Measurements from ENCODE around the gene C19orf47. TPM values are rescaled to one million over a fixed set of nuclear protein-coding genes. Genes with fewer than 3 reads are reported as not detected.

Gene C19orf47
- polyA plus RNA-seq, 1 donor, result 8.7 TPM

- Histone ChIP-seq H3K27ac (ENCODE audit: low read length) (no peak overlapping the region), H3K4me1 (ENCODE audit: control insufficient read depth, insufficient read depth, low read length) (no peaks in the 10 kb centered on the region), H3K36me3 (ENCODE audit: control insufficient read depth, insufficient read depth, low read length) (no peaks in the 10 kb centered on the region), H3K4me3 (ENCODE audit: low read length) (no peak overlapping the region), H3K9me3 (ENCODE audit: control insufficient read depth, low read depth, low read length) (no peaks in the 10 kb centered on the region), H3K27me3 (ENCODE audit: control insufficient read depth, insufficient read depth, low read length) (no peaks in the 10 kb centered on the region)
- no peak for DNase-seq
- no CpG with 5 or more reads among the region's 2 CpGs for WGBS (ENCODE audit: insufficient coverage, low lambda C conversion rate)
These were observed 44.4 kb downstream of the C19orf47 start for GRCh38 chr19:40303765-40304164.

GRCh38 chr19:40302224-40303011, 45.8 kb downstream of the C19orf47 start:
- H3K4me3 ChIP-seq (ENCODE audit: low read length), result no peak overlapping the region
- no peaks in the 10 kb centered on the region for H3K36me3 ChIP-seq (ENCODE audit: control insufficient read depth, insufficient read depth, low read length)
- H3K27me3 ChIP-seq (ENCODE audit: control insufficient read depth, insufficient read depth, low read length), result no peaks in the 10 kb centered on the region
- no peak for DNase-seq
- H3K27ac ChIP-seq (ENCODE audit: low read length), result no peak overlapping the region
- WGBS (ENCODE audit: insufficient coverage, low lambda C conversion rate), result no CpG with 5 or more reads among the region's 6 CpGs
- no peaks in the 10 kb centered on the region for H3K4me1 ChIP-seq (ENCODE audit: control insufficient read depth, insufficient read depth, low read length)
- no peaks in the 10 kb centered on the region for H3K9me3 ChIP-seq (ENCODE audit: control insufficient read depth, low read depth, low read length)

GRCh38 chr19:40300668-40301067, 47.5 kb downstream of the C19orf47 start:
- no peaks in the 10 kb centered on the region for H3K9me3 ChIP-seq (ENCODE audit: control insufficient read depth, low read depth, low read length)
- DNase-seq, result no peak
- no peak overlapping the region for H3K27ac ChIP-seq (ENCODE audit: low read length)
- H3K36me3 ChIP-seq (ENCODE audit: control insufficient read depth, insufficient read depth, low read length), result no peaks in the 10 kb centered on the region
- no peaks in the 10 kb centered on the region for H3K4me1 ChIP-seq (ENCODE audit: control insufficient read depth, insufficient read depth, low read length)
- WGBS (ENCODE audit: insufficient coverage, low lambda C conversion rate), result no CpG with 5 or more reads among the region's 4 CpGs
- no peak overlapping the region for H3K4me3 ChIP-seq (ENCODE audit: low read length)
- no peaks in the 10 kb centered on the region for H3K27me3 ChIP-seq (ENCODE audit: control insufficient read depth, insufficient read depth, low read length)

- Histone ChIP-seq H3K9me3 (ENCODE audit: control insufficient read depth, low read depth, low read length) (no peaks in the 10 kb centered on the region), H3K27me3 (ENCODE audit: control insufficient read depth, insufficient read depth, low read length) (no peaks in the 10 kb centered on the region), H3K36me3 (ENCODE audit: control insufficient read depth, insufficient read depth, low read length) (no peaks in the 10 kb centered on the region), H3K4me1 (ENCODE audit: control insufficient read depth, insufficient read depth, low read length) (no peaks in the 10 kb centered on the region), H3K4me3 (ENCODE audit: low read length) (no peak overlapping the region), H3K27ac (ENCODE audit: low read length) (no peak overlapping the region)
- no peak for DNase-seq
- 85% methylated on average over 2 of the region's 3 CpGs for WGBS (ENCODE audit: insufficient coverage, low lambda C conversion rate)
These were observed 50.2 kb downstream of the C19orf47 start for GRCh38 chr19:40298026-40298425.

- H3K9me3 ChIP-seq (ENCODE audit: control insufficient read depth, low read depth, low read length), result no peaks in the 10 kb centered on the region
- no peaks in the 10 kb centered on the region for H3K4me1 ChIP-seq (ENCODE audit: control insufficient read depth, insufficient read depth, low read length)
- no peak overlapping the region for H3K4me3 ChIP-seq (ENCODE audit: low read length)
- H3K27me3 ChIP-seq (ENCODE audit: control insufficient read depth, insufficient read depth, low read length), result no peaks in the 10 kb centered on the region
- no peaks in the 10 kb centered on the region for H3K36me3 ChIP-seq (ENCODE audit: control insufficient read depth, insufficient read depth, low read length)
- no peak for DNase-seq
- no peak overlapping the region for H3K27ac ChIP-seq (ENCODE audit: low read length)
- no CpG with 5 or more reads among the region's 6 CpGs for WGBS (ENCODE audit: insufficient coverage, low lambda C conversion rate)
These were observed 53.6 kb downstream of the C19orf47 start for GRCh38 chr19:40294560-40294959.

- no CpG with 5 or more reads among the region's 8 CpGs for WGBS (ENCODE audit: insufficient coverage, low lambda C conversion rate)
- H3K27me3 ChIP-seq (ENCODE audit: control insufficient read depth, insufficient read depth, low read length), result no peaks in the 10 kb centered on the region
- peaks cover 21% of the 10 kb centered on the region for H3K4me1 ChIP-seq (ENCODE audit: control insufficient read depth, insufficient read depth, low read length)
- H3K4me3 ChIP-seq (ENCODE audit: low read length), result no peak overlapping the region
- no peaks in the 10 kb centered on the region for H3K9me3 ChIP-seq (ENCODE audit: control insufficient read depth, low read depth, low read length)
- H3K27ac ChIP-seq (ENCODE audit: low read length), result no peak overlapping the region
- H3K36me3 ChIP-seq (ENCODE audit: control insufficient read depth, insufficient read depth, low read length), result peaks cover 2% of the 10 kb centered on the region
- no peak for DNase-seq
These were observed 61.2 kb downstream of the C19orf47 start for GRCh38 chr19:40286971-40287421.

- 94% methylated on average over 3 of the region's 16 CpGs for WGBS (ENCODE audit: insufficient coverage, low lambda C conversion rate)
- no peaks in the 10 kb centered on the region for H3K9me3 ChIP-seq (ENCODE audit: control insufficient read depth, low read depth, low read length)
- no peaks in the 10 kb centered on the region for H3K27me3 ChIP-seq (ENCODE audit: control insufficient read depth, insufficient read depth, low read length)
- H3K36me3 ChIP-seq (ENCODE audit: control insufficient read depth, insufficient read depth, low read length), result peaks cover 7% of the 10 kb centered on the region
- DNase-seq, result no peak
- peaks cover 21% of the 10 kb centered on the region for H3K4me1 ChIP-seq (ENCODE audit: control insufficient read depth, insufficient read depth, low read length)
- H3K27ac ChIP-seq (ENCODE audit: low read length), result no peak overlapping the region
- H3K4me3 ChIP-seq (ENCODE audit: low read length), result no peak overlapping the region
These were observed 61.8 kb downstream of the C19orf47 start for GRCh38 chr19:40286235-40286970.

GRCh38 chr19:40285353-40286234, 62.6 kb downstream of the C19orf47 start:
- peaks cover 27% of the 10 kb centered on the region for H3K4me1 ChIP-seq (ENCODE audit: control insufficient read depth, insufficient read depth, low read length)
- peak; percentile 100 for DNase-seq
- H3K9me3 ChIP-seq (ENCODE audit: control insufficient read depth, low read depth, low read length), result no peaks in the 10 kb centered on the region
- 10% methylated on average over 2 of the region's 42 CpGs for WGBS (ENCODE audit: insufficient coverage, low lambda C conversion rate)
- H3K36me3 ChIP-seq (ENCODE audit: control insufficient read depth, insufficient read depth, low read length), result peaks cover 9% of the 10 kb centered on the region
- H3K27ac ChIP-seq (ENCODE audit: low read length), result peak overlapping the region; percentile 100
- H3K4me3 ChIP-seq (ENCODE audit: low read length), result peak overlapping the region; percentile 90
- H3K27me3 ChIP-seq (ENCODE audit: control insufficient read depth, insufficient read depth, low read length), result no peaks in the 10 kb centered on the region

- H3K4me1 ChIP-seq (ENCODE audit: control insufficient read depth, insufficient read depth, low read length), result peaks cover 36% of the 10 kb centered on the region
- H3K27ac ChIP-seq (ENCODE audit: low read length), result peak within 1 kb of the TSS; percentile 100
- H3K36me3 ChIP-seq (ENCODE audit: control insufficient read depth, insufficient read depth, low read length), result peaks cover 9% of the 10 kb centered on the region
- DNase-seq, result peak in 1 of 2 donors; percentile 51
- H3K4me3 ChIP-seq (ENCODE audit: low read length), result peak within 1 kb of the TSS; percentile 90
- no peaks in the 10 kb centered on the region for H3K9me3 ChIP-seq (ENCODE audit: control insufficient read depth, low read depth, low read length)
- WGBS (ENCODE audit: insufficient coverage, low lambda C conversion rate), result no CpG with 5 or more reads among the region's 84 CpGs
- H3K27me3 ChIP-seq (ENCODE audit: control insufficient read depth, insufficient read depth, low read length), result no peaks in the 10 kb centered on the region
These were observed 63.5 kb downstream of the C19orf47 start, which contains the start of gene AKT2 for GRCh38 chr19:40284501-40285352. Gene AKT2, minus strand, starts transcription at chr19:40285345. Its CDS starts 20,078 bp downstream, at chr19:40265267.
